Activated naive CD8-positive, alpha-beta T cell (primary cell): Measurements from ENCODE around the gene SCN1B.
"Not testable (repeated sequence)": the region's sequence is repeated elsewhere in the genome, so short reads cannot be mapped to it uniquely, and the experiment has no call there.

Experiments used
- H3K27ac Mint-ChIP-seq: one replicate; pipeline ENCODE4 v1.8.0; 2021; ENCODE audit warnings: mixed read lengths
- H3K27me3 Mint-ChIP-seq: one replicate; pipeline ENCODE4 v1.8.0; 2021; ENCODE audit warnings: mixed read lengths
- H3K36me3 Mint-ChIP-seq: one replicate; pipeline ENCODE4 v1.8.0; 2021; ENCODE audit warnings: mixed read lengths
- H3K4me1 Mint-ChIP-seq: one replicate; pipeline ENCODE4 v1.8.0; 2021; ENCODE audit warnings: low read depth, mixed read lengths
- H3K4me3 Mint-ChIP-seq: one replicate; pipeline ENCODE4 v1.8.0; 2021; ENCODE audit warnings: mild to moderate bottlenecking, mixed read lengths
- H3K9me3 Mint-ChIP-seq: one replicate; pipeline ENCODE4 v1.8.0; 2021; ENCODE audit warnings: low read depth, mixed read lengths

SCN1B gene

DNA sequence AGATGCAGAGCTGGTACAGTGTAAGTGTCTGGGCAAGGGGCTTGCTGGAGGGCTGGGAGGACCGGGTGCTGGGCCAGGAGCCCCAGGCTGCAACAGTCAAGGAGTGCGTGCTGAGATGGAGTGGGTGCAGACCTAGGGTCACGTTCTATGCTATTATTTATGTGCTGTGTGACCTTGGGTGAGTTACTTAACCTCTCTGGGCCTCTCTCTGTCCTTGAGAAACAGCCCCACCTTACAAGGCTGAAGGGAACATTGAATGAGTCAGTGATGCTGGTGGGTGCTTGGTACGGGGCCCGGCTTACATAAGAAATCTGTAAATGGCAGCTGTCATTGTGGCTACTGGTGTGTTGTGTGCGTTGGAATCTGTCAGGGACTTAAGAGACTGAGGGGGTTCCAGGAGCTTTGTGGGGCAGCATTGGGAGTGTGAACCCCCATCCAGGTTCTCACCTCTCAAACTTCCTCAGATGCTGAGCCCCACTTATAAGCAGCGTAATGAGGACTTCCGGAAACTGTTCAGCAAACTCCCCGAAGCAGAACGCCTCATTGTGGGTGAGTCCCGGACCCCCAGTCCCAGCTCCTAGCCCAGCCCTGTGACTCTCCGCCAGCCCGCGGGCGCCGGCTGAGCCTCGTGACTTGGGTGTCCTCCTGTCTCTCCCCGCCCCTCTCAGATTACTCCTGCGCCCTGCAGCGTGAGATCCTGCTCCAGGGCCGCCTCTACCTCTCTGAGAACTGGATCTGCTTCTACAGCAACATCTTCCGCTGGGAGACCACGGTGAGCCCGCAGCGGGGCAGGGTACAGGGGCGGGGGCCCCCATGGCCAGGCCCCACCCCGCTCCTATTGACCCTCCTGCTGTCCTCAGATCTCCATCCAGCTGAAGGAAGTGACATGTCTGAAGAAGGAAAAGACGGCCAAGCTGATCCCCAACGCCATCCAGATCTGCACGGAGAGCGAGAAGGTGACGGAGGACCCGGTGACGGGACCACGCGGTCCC is 20.6 kb upstream of the SCN1B start:
- Mint-ChIP-seq H3K4me3 (no peak overlapping the region), H3K4me1 (peaks cover 65% of the 10 kb centered on the region), H3K9me3 (no peaks in the 10 kb centered on the region), H3K36me3 (peaks cover 15% of the 10 kb centered on the region), H3K27me3 (no peaks in the 10 kb centered on the region), H3K27ac (peak overlapping the region; percentile 46)

- Mint-ChIP-seq H3K4me3 (no peak overlapping the region), H3K9me3 (no peaks in the 10 kb centered on the region), H3K36me3 (peaks cover 17% of the 10 kb centered on the region), H3K4me1 (peaks cover 71% of the 10 kb centered on the region), H3K27me3 (no peaks in the 10 kb centered on the region), H3K27ac (peak overlapping the region; percentile 76)
Observed at GRCh38 chr19:35011091-35011689, 19.1 kb upstream of the SCN1B start.

DNA sequence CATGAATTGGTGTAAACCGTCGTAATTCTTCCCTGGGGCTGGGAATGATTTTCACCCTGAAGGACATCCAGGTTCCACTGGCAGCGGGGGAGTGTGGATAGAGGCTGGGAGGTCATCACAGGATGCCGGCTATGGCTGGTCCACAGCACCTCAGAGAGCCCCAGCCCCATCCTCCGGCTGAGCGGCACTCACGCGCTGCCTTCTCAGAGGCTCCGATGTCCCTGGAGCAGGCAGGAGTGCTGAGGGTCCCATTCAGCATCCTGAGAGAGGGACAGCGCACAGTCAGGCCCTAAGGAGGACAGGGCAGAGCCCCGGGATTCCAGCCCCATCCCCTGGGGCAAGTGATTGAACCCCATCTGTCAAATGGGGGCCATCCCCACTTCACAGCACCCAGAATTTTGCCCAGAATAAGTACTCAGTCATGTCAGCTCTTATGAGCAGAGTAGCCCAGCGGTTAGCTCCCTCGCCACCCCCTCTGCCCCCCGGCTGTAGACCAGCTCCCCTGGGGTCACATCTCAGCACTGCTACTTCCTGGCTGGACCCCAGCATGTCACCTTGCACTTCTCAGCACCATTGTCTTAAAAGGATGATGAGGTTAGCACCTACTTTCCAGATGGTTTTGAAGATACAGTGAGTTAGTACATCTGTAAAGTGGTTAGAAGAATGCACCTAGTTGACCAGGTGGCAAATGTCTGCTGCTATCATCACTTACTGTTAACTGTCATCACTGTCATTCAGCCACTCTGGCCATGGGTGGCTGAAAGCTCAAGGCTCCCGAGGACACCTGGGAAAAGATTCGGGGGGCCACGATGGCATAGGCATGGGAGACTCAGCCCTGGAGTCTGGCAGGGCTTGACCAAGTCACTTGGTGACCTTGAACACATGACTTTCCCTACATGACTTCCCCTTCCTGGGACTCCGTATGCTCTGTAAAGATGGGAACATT is 18.3 kb upstream of the SCN1B start:
- peak overlapping the region; percentile 95 for H3K27ac Mint-ChIP-seq
- H3K36me3 Mint-ChIP-seq: peaks cover 17% of the 10 kb centered on the region
- H3K27me3 Mint-ChIP-seq: no peaks in the 10 kb centered on the region
- H3K4me3 Mint-ChIP-seq: peak overlapping the region; percentile 73
- H3K9me3 Mint-ChIP-seq: no peaks in the 10 kb centered on the region
- H3K4me1 Mint-ChIP-seq: peaks cover 64% of the 10 kb centered on the region

- no peaks in the 10 kb centered on the region for H3K27me3 Mint-ChIP-seq
Observed at GRCh38 chr19:35013041-35013819, 17.0 kb upstream of the SCN1B start.

GRCh38 chr19:35013820-35014754 is 16.2 kb upstream of the SCN1B start:
- no peaks in the 10 kb centered on the region for H3K9me3 Mint-ChIP-seq
- H3K4me1 Mint-ChIP-seq: peaks cover 66% of the 10 kb centered on the region
- peak overlapping the region; percentile 95 for H3K27ac Mint-ChIP-seq
- peaks cover 17% of the 10 kb centered on the region for H3K36me3 Mint-ChIP-seq
- H3K4me3 Mint-ChIP-seq: peak overlapping the region; percentile 85
- H3K27me3 Mint-ChIP-seq: no peaks in the 10 kb centered on the region

More at GRCh38 chr19:35013041-35013819, 17.0 kb upstream of the SCN1B start:
- Mint-ChIP-seq H3K36me3 (peaks cover 17% of the 10 kb centered on the region), H3K27ac (peak overlapping the region; percentile 95), H3K9me3 (no peaks in the 10 kb centered on the region), H3K4me1 (peaks cover 66% of the 10 kb centered on the region), H3K4me3 (peak overlapping the region; percentile 81)

GRCh38 chr19:35014774-35015173 is 15.5 kb upstream of the SCN1B start:
- Mint-ChIP-seq H3K4me3 (peak overlapping the region; percentile 85), H3K36me3 (peaks cover 19% of the 10 kb centered on the region), H3K4me1 (peaks cover 62% of the 10 kb centered on the region), H3K27ac (peak overlapping the region; percentile 93)
- not testable (repeated sequence) for H3K27me3 Mint-ChIP-seq, H3K9me3 Mint-ChIP-seq

DNA sequence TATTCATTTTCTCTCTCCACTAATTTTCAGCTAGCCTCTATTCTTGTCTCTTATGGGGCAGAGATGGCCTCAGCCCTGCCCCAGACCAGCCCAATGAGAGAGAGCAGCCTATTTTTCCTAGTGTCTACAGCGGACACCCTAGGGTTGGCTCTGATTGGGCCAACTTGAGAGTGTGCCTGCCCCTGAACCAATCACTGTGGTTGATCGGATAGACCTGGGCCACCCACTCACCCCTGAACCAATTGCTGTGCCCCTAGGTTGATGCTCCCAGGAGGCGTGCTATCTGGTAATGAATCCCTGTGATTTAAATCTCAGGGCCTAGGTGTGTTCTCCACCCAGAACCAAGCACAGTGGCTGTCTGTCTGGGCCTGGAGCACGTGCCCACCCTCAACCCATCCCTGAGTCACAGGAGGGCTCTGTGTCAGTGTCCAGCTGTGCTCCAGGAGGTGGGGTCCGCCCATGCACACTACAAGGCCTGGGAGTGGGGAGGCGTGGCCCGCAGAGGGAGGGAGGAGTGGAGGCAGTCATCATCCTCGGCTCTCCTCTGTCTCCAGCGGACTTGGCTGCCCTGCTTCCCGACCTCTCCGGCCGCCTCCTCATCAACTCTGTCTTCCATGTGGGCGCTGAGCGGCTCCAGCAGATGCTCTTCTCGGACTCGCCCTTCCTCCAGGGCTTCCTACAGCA is 14.9 kb upstream of the SCN1B start:
- Mint-ChIP-seq H3K27me3 (no peaks in the 10 kb centered on the region), H3K4me1 (peaks cover 58% of the 10 kb centered on the region), H3K36me3 (peaks cover 18% of the 10 kb centered on the region), H3K9me3 (no peaks in the 10 kb centered on the region), H3K27ac (peak overlapping the region; percentile 93), H3K4me3 (no peak overlapping the region)

DNA sequence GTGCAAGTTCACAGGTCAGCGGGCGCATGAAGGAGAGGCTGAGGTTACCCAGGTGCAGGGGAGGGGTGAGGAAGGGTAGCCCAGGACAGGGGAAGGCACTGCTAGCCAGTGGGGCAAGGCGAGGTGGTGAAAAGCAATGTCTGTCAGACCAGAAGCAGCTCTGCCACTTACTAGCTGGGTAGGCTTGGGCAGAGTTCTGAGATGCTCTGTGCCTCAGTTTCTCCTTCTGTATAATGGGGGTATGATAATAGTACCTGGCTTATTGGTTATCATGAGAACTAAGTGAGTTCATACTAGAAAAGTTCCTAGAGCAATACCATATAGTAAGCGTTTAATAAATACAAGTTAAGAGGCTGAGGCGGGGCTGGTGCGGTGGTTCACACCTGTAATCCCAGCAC is 14.3 kb upstream of the SCN1B start:
- H3K4me3 Mint-ChIP-seq: no peak overlapping the region
- peak overlapping the region; percentile 46 for H3K27ac Mint-ChIP-seq
- no peaks in the 10 kb centered on the region for H3K9me3 Mint-ChIP-seq
- no peaks in the 10 kb centered on the region for H3K27me3 Mint-ChIP-seq
- H3K36me3 Mint-ChIP-seq: peaks cover 19% of the 10 kb centered on the region
- H3K4me1 Mint-ChIP-seq: peaks cover 54% of the 10 kb centered on the region

- Mint-ChIP-seq H3K27ac (peak overlapping the region; percentile 22), H3K9me3 (no peaks in the 10 kb centered on the region), H3K27me3 (no peaks in the 10 kb centered on the region), H3K4me1 (peaks cover 40% of the 10 kb centered on the region), H3K36me3 (peaks cover 21% of the 10 kb centered on the region), H3K4me3 (no peak overlapping the region)
Observed at GRCh38 chr19:35017507-35017906, 12.8 kb upstream of the SCN1B start.

DNA sequence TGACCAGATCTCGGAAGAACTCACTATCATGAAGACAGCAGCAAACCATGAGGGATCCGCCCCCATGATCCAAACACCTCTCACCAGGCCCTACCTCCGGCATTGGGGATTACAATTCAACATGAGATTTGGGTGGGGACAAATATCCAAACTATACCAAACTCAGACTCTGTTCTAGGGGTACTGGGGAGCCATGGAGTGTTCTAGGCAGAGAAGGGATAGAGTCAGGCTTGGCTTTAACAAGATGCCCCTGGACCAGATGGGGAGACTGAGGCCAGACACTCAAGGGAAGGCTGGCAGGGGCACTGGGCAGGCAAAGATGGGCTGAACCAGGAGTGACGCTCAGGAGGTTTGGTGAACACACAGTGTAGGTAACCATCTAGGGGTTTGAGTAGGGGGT is 11.9 kb upstream of the SCN1B start:
- H3K4me1 Mint-ChIP-seq: peaks cover 32% of the 10 kb centered on the region
- peaks cover 17% of the 10 kb centered on the region for H3K36me3 Mint-ChIP-seq
- peak overlapping the region; percentile 68 for H3K27ac Mint-ChIP-seq
- no peak overlapping the region for H3K4me3 Mint-ChIP-seq
- H3K27me3 Mint-ChIP-seq: no peaks in the 10 kb centered on the region
- no peaks in the 10 kb centered on the region for H3K9me3 Mint-ChIP-seq

DNA sequence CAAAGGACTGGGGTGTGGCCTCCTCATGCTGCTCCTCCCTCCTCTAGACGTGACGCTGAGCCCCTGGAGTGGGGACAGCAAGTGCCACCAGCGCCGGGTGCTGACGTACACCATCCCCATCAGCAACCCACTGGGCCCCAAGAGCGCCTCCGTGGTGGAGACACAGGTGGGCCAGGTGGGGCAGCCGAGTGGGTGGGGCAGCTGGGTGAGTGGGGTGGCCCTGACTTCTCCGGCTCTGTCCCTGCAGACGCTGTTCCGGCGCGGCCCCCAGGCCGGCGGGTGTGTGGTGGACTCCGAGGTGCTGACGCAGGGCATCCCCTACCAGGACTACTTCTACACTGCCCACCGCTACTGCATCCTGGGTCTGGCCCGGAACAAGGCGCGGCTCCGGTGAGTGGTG is 11.1 kb upstream of the SCN1B start:
- Mint-ChIP-seq H3K27me3 (no peaks in the 10 kb centered on the region), H3K4me1 (peaks cover 24% of the 10 kb centered on the region), H3K36me3 (peaks cover 15% of the 10 kb centered on the region), H3K4me3 (no peak overlapping the region), H3K9me3 (no peaks in the 10 kb centered on the region), H3K27ac (no peak overlapping the region)

- Mint-ChIP-seq H3K27me3 (no peaks in the 10 kb centered on the region), H3K27ac (peak overlapping the region; percentile 86), H3K9me3 (no peaks in the 10 kb centered on the region), H3K4me1 (peaks cover 7% of the 10 kb centered on the region), H3K36me3 (peaks cover 7% of the 10 kb centered on the region), H3K4me3 (no peak overlapping the region)
Observed at GRCh38 chr19:35021016-35021415, 9.3 kb upstream of the SCN1B start.

GRCh38 chr19:35021596-35021995 is 8.7 kb upstream of the SCN1B start:
- Mint-ChIP-seq H3K9me3 (no peaks in the 10 kb centered on the region), H3K27ac (no peak overlapping the region), H3K4me1 (peaks cover 6% of the 10 kb centered on the region), H3K4me3 (no peak overlapping the region), H3K36me3 (peaks cover 7% of the 10 kb centered on the region), H3K27me3 (no peaks in the 10 kb centered on the region)
